HuH-7 (cell line): Measurements from ENCODE around the gene CDC20.
A peak's percentile ranks its signal among the peaks of the same experiment; 100 is the strongest.

Experiments used
- DNase-seq: peaks from one replicate; pipeline ENCODE4 v3.0.0; 2011; ENCODE audit warnings: low spot score

The CDC20 gene

DNA sequence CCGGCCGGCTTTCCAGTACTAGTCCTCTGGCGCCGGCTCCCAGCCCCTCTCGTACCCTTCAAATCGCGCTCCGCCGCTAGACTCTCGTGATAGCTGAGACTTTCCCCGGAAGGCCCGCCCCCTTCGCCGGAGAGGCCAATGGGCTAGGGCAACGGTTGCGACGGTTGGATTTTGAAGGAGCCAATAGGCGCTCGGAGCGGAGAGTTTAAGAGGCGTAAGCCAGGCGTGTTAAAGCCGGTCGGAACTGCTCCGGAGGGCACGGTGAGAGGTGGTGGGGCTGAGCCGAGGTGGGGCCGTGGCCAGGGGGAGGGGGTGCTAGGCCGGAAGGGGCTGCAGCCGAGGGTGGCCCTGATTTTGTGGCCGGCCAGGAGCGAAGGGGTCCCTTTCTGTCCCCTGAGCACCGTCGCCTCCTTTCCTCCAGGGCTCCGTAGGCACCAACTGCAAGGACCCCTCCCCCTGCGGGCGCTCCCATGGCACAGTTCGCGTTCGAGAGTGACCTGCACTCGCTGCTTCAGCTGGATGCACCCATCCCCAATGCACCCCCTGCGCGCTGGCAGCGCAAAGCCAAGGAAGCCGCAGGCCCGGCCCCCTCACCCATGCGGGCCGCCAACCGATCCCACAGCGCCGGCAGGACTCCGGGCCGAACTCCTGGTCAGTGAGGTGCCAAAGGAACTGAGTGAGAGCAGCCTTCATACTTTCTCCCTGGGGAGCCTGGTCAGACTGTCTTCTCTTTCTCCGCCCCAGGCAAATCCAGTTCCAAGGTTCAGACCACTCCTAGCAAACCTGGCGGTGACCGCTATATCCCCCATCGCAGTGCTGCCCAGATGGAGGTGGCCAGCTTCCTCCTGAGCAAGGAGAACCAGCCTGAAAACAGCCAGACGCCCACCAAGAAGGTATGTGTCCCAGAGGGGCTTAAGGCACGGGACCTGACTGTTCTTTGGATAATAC is at the start of gene CDC20:
Gene CDC20, plus strand, starts transcription at position 236 of the 948 bp plus-strand sequence. Its CDS starts 235 bp downstream, at position 471.
- DNase-seq, result peak; percentile 93

DNA sequence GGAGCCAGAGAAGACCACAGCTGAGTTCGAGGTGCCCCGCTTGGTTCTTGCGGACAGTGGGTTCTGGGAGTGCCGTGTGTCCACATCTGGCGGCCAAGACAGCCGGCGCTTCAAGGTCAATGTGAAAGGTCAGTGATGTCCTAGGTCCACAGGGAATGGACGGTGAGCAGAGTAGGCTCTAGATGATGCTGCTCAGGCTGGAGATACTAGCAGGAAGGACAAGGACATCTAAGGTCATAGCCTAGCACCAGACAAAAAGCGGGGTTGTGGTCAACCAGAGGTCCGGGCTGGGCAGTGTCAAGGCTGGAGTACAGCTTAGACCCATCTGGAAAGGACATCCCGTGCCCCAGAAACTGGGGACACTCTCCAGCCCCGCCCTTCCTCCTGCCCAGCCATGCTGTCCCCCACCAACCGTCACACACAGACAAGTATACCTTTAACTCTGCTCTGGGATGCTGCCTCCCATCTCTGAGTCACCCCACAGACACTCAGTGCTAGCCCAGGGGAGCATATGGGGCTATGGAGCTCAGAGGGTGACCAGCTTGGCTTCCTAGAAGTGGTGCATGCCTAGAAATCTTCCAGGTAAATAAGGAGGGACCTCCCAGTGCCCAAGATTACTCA is 49.3 kb upstream of the CDC20 start:
- no peak for DNase-seq

DNA sequence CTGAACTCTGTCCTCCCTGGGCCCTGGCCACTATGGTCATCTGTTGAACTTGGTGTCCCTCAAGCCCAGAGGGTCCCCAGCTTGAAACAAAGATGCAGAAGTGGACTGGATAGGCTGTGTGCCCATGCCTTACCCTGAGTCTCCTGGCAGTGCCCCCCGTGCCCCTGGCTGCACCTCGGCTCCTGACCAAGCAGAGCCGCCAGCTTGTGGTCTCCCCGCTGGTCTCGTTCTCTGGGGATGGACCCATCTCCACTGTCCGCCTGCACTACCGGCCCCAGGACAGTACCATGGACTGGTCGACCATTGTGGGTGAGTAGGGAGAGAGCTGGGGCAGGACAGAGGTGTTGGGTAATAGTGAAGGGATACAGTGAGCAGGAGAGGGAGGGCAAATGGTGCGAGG is 47.3 kb upstream of the CDC20 start:
- no peak for DNase-seq

DNA sequence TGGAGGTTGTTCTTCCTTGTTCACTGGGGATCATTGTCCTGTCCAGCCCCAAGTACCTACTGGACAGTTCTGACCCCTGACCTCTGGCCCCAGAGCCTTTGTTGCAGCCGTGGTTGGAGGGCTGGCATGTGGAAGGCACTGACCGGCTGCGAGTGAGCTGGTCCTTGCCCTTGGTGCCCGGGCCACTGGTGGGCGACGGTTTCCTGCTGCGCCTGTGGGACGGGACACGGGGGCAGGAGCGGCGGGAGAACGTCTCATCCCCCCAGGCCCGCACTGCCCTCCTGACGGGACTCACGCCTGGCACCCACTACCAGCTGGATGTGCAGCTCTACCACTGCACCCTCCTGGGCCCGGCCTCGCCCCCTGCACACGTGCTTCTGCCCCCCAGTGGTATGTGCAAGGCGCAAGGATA is 46.6 kb upstream of the CDC20 start:
- DNase-seq, result no peak

DNA sequence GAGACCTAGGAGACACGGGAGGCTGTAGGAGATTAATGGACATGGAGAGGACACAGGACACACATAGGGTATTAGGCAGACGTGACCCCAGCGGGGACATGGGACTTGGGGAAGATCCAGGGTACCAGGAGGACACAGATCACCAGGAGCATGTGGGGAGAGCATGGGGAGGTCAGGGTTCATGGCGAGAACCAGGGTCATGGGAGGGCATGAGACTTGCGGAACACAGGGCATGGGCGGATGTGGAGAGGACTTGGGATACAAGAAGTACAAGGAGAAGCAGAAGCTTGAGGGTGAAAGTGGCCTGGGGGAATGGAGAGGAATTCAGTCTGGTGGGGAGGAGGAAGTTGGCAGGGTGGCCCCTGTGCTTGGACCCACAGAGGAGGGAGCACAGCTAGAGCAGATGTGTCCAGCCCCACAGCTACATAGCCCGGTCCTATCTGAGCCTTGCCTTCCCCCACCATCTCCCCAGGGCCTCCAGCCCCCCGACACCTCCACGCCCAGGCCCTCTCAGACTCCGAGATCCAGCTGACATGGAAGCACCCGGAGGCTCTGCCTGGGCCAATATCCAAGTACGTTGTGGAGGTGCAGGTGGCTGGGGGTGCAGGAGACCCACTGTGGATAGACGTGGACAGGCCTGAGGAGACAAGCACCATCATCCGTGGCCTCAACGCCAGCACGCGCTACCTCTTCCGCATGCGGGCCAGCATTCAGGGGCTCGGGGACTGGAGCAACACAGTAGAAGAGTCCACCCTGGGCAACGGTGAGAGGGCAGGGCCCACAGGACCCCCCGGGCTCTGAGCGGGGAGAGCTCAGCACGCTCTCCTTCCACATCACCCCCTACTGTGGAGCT is 45.9 kb upstream of the CDC20 start:
- DNase-seq, result no peak

DNA sequence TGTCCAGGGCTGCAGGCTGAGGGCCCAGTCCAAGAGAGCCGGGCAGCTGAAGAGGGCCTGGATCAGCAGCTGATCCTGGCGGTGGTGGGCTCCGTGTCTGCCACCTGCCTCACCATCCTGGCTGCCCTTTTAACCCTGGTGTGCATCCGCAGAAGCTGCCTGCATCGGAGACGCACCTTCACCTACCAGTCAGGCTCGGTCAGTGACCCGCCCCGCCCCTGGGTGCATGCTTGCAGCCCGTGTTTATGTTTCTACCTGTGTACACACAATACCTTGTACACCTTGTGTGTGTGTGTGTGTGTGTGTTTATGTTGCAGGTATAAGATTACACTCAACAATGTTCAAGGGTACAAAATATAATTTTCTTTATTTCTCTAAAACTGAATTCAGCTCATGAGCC is 45.0 kb upstream of the CDC20 start:
- DNase-seq, result no peak

DNA sequence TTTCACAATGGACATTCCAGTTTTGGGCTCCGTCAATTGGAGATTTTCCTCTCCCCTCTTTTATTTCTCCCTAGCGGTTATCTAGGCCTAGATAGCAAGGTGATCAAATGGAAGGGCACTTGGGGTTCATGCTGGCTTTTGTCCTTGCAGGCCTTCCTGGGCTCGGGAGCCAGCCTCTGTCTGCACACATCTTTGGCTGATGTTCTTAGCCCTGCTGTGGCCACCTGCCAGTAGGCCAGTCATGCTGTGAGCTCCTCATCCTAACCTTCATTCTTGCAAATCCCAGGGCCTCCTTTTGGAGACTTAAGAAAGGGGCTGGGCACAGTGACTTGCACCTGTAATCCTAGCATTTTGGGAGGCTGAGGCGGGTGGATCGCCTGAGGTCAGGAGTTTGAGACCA is 44.5 kb upstream of the CDC20 start:
- no peak for DNase-seq

DNA sequence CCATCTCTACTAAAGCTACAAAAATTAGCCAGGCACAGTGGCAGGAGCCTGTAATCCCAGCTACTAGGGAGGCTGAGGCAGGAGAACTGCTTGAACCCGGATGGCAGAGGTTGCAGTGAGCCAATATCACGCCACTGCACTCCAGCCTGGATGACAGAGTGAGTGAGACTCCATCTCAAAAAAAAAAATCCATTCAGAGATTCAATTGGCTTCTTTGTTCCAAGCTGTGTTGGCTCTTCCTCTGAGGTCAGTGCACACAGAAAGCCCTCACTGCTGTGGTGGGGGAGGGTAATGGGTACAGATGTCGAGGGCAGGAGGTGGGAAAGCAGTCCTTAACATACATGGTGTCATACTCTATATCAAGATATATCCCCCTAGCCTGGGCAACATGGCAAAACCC is 43.3 kb upstream of the CDC20 start:
- no peak for DNase-seq

DNA sequence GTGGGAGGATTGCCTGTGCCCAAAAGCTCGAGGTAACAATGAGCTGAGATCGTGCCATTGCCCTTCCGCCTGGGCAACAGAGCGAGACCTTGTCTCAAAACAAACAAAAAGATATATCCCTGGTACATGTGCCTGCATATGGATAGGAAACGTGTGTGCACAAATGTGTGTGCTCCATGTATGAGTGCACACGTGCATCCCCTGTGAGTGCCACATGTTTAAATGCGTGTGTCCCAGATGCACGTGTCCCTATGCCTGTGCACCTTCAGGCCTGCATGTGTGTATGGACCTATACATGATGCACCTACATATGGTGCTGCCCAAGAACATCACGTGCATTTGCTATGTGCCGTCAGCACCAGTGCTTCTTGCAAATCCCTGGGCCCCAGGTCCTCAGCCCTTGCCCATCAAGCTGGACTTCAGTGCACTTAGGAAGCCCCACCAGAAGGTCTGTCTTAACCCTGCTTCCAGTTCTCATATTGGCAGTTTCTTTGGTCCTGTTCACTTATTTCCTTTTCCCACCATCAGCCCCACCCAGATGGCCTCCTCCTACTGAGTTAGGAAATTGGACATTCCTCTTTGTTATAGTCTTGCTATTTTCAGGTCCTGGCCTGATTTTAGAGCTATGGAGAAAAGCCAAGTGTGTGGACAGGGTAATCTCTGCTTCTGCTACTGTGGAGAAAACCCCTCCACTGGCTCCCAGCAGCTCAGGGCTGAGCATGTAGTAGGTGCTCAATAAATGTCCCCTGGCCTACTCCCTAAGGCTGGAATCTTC is 42.6 kb upstream of the CDC20 start:
- DNase-seq, result no peak

DNA sequence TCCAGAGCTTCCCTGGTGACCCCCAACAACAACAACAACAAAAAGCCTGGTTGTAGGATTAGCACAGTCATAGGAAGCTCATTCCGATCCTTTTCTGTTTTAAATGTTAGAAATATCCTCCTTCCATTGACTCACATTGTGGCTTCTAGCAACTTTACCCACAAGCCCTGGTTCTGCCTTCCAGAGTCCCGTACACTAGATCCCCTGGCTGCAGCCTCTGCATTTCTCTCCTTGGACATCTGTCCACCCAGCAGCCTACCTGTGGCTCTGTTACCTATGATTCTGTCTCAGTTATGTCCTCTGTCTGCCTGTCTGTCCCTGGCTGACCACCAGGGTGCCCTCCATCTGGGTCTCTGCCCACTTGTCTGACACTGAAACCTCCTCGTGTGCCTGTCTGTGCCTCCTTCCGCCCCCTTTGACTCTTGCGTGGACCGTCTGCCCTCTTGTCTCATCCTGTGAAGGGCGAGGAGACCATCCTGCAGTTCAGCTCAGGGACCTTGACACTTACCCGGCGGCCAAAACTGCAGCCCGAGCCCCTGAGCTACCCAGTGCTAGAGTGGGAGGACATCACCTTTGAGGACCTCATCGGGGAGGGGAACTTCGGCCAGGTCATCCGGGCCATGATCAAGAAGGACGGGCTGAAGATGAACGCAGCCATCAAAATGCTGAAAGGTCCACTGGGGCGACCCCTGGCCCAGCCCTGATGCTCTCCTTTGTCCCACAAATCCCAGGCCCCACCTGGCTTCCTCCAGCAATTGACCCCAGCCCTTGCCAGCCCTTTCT is 41.9 kb upstream of the CDC20 start:
- no peak for DNase-seq

DNA sequence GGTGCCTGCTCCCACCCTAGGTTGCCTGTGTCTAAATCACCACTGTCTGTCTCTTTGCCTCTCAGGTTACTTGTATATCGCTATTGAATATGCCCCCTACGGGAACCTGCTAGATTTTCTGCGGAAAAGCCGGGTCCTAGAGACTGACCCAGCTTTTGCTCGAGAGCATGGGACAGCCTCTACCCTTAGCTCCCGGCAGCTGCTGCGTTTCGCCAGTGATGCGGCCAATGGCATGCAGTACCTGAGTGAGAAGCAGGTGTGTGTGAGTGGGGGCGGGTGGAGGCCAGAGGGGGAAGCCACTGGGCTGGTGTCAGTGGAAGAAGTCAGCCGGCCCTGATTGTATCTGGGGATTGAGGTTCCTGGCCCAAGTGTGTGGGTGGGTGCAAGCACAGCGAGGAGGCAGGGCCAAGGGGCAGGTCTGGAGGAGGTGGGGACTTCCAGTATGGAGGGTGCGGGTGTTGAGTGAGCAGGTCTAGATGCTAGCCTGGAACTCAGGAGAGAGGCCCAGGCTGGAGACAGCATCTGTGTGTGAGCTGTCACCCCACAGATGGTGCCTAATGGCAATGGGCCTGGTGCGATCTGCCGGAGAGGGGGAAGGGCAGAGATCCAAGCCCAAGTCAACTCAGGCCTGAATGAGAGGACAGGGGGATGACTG is 40.8 kb upstream of the CDC20 start:
- DNase-seq, result no peak

DNA sequence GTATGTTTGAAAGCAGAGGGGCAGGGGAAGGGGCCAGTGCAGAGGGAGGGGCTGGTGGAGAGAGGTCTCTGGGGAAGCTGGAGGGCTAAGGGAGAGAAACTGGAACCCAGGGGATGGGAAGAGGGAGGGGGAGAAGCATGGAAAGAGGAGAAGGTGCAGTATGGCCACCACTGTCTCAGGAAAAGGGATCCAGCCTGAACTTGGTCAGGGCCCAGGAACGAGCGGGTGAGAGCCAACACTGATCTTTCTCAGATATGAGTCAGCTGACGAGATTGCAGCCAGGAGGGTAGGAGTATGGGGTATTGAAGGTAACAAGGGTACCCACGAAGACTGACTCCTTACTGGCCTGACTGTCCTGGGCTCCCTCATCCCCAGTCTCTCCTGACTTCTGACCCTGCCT is 40.0 kb upstream of the CDC20 start:
- no peak for DNase-seq

DNA sequence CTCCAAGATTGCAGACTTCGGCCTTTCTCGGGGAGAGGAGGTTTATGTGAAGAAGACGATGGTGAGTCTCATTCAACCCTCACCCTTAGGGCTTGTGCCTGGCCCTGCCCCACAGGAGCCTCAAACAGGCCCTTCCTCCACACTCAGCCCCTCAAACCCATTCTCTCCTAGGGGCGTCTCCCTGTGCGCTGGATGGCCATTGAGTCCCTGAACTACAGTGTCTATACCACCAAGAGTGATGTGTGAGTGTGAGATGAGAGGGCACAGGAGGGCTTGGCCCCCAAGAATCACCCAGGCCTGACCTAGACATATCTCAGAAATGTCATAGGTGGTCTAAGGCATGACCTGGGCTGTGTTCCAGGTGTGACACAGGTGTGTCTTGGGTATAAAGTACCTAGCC is 39.5 kb upstream of the CDC20 start:
- DNase-seq, result no peak

DNA sequence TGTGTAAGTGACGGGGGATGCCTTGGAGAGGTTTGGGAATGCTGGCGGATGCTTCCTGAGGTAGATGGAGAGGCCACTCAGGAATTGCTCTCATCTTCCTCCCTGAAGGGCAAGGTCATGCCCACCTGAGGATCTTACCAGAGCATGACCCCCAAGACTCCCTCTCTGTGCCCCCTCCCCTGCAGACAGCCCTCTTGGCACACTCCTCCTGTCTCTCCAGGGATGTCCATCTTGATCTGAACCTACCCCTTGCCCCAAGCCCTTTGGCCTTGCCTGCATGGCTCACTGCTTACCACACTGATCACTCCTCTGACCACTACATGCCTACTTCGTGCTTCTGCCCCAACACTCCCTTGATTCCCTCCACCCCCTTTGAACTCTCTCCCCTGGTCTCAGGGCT is 39.0 kb upstream of the CDC20 start:
- DNase-seq, result no peak

DNA sequence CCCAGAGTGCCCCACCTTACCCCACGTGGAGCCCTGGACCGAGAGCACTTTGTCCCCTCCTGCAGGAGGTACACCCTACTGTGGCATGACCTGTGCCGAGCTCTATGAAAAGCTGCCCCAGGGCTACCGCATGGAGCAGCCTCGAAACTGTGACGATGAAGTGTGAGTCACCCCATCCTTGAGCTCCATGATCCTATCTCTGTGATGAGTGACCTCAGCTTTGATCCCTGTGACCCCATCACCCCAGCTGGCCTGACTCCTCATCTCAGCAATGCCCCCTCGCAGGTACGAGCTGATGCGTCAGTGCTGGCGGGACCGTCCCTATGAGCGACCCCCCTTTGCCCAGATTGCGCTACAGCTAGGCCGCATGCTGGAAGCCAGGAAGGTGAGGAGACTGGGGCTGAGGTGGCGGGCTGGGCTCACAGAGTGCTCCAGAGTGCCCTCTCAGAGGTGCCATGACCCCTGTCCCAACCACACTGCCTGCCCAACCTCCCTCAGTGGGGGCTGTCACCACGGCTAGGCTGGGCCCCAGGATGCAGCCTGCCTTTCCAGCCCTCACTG is 37.4 kb upstream of the CDC20 start:
- no peak for DNase-seq

DNA sequence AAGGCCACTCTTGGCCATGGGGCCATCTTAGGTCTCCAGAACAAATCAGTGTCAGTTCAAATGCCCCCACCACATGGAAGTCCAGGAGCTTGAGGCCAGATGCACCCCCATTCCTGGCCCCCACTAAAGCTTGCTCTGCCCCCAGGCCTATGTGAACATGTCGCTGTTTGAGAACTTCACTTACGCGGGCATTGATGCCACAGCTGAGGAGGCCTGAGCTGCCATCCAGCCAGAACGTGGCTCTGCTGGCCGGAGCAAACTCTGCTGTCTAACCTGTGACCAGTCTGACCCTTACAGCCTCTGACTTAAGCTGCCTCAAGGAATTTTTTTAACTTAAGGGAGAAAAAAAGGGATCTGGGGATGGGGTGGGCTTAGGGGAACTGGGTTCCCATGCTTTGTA is 36.3 kb upstream of the CDC20 start:
- no peak for DNase-seq

DNA sequence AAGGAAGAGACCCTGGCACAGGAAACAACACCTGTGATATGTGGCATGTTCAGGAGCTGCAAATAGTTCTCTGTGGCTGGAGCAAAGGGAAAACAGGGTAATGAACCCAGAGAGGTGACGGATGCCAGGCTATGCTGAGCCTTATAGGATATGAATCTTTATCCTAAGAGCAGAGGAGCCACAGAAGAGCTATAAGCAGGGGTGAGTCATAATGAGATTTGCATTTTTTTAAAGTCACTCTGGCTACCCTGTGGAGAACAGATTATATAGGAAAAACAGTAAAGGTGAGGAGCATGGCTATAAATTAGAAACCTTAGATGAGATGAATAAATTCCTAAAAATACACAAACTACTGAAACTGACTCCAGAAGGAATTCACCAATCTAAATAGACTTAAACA is 34.0 kb upstream of the CDC20 start:
- no peak for DNase-seq

DNA sequence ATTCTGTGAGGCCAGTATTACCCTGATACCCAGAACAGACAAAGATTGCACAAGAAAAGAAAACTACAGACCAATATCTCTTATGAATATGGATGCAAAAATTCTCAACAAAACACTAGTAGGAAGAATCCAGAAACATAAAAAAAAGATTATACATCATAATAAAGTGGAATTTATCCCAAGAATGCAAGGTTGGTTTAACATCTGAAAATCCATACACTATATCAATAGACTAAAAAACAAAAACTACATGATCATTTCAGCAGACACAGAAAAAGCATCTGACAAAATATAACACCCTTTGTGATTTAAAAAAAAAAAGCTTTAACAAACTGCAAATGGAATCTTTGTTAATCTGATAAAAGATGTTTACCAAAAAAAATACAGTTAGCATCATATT is 33.4 kb upstream of the CDC20 start:
- DNase-seq, result no peak

DNA sequence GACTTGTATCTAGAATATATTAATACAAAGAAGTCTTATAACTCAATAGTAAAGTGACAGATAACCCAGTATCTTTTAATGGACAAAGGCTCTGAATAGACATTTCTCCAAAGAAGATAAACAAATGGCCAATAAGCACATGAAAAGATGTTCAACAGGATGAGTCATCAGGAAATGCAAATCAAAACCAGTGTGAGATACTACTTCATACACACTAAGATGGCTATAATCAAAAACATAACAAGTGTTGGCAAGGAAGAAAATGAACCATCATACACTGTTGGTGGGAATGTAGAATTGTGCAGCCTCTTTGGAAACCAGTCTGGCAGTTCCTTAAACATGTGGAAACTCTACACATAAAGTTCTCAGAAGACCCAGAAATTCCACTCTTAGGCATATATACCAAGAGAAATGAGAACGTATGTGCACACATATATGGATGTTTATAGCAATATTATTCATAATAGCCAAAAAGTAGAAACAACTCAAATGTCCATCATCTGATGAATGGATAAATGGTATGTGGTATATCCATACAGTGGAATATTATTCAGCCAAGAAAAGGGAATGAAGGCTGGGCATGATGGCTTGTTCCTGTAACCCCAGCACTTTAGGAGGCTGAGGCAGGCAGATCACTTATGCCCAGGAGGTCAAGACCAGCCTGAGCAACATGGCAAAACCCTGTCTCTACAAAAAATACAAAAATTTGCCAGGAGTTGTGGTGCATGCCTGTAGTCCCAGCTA is 31.1 kb upstream of the CDC20 start:
- no peak for DNase-seq
